ENCODE results near the gene SNRK.

GRCh38 chr3:43361077-43361476 lies 74.7 kb downstream of the SNRK start:
- TF ChIP-seq CTCF (IDR thresholded peaks at IDR 0.05; ENCODE audit: poor library complexity) = no peak
- TF ChIP-seq EZH2 (IDR thresholded peaks at IDR 0.05; ENCODE audit: borderline replicate concordance) = no peak
- TF ChIP-seq EZH2phosphoT487 (IDR thresholded peaks at IDR 0.05; ENCODE audit: low read depth, severe bottlenecking, unreplicated experiment) = no peak
